ENCODE data around the gene IGSF11. TPM values are rescaled to one million over a fixed set of nuclear protein-coding genes. Genes with fewer than 3 reads are reported as not detected.

The IGSF11 gene
- total and polyA plus RNA-seq, 2 of the 4 experiments (the other 2 are of a cell fraction), result 0.18 TPM; not detected in 1

- H3K79me1 ChIP-seq (ENCODE audit: low read depth in 1 of 2, low read length in 2 of 2), result no peaks in the 10 kb centered on the region
- no peak for TF ChIP-seq BHLHE40 (IDR thresholded peaks at IDR 0.05; ENCODE audit: low read depth, low read length)
- TF ChIP-seq RFX5 (IDR thresholded peaks at IDR 0.05; ENCODE audit: low read depth, low read length), result no peak
- TF ChIP-seq USF2 (IDR thresholded peaks at IDR 0.05; ENCODE audit: low read depth, low read length), result no peak
- TF ChIP-seq MAFK (IDR thresholded peaks at IDR 0.05; ENCODE audit: low read depth, low read length), result no peak
- no peak for TF ChIP-seq MXI1 (IDR thresholded peaks at IDR 0.05; ENCODE audit: borderline replicate concordance, low read depth, low read length)
- no peak overlapping the region for H3K27ac ChIP-seq (ENCODE audit: insufficient read depth, low read length)
- no peak overlapping the region for H2BK5ac ChIP-seq (ENCODE audit: low read depth, low read length, poor library complexity, severe bottlenecking)
- no CpG with 5 or more reads among the region's 2 CpGs for WGBS, 2 experiments (ENCODE audit: extremely low coverage in 2 of 2, insufficient read length in 1 of 2)
- no peak overlapping the region for H2BK15ac ChIP-seq (ENCODE audit: low read depth, low read length)
- H3K9me3 ChIP-seq (ENCODE audit: control insufficient read depth, insufficient read depth, low read length), result no peaks in the 10 kb centered on the region
- H4K8ac ChIP-seq (ENCODE audit: low read depth in 2 of 2, low read length in 2 of 2), result no peak overlapping the region
- H2AK5ac ChIP-seq (ENCODE audit: low read depth, low read length), result no peak overlapping the region
- H4K91ac ChIP-seq (ENCODE audit: insufficient read depth, low read depth, low read length), result no peak overlapping the region
- no peak overlapping the region for H2AFZ ChIP-seq (replicated peaks; ENCODE audit: low read length, poor library complexity)
- H4K20me1 ChIP-seq (ENCODE audit: insufficient read depth, low read length), result no peaks in the 10 kb centered on the region
- no peak overlapping the region for H2BK120ac ChIP-seq (ENCODE audit: low read depth, low read length)
- ATAC-seq (ENCODE audit: low read depth) (no peak), DNase-seq (no peak)
- in situ Hi-C loops (cut with MboI; ENCODE audit: low sequenced_read_pairs), result no loop called here
- no peak overlapping the region for H3K18ac ChIP-seq (ENCODE audit: low read depth, low read length)
- dilution Hi-C loops (cut with HindIII; ENCODE audit: low sequenced_read_pairs, unreplicated experiment), result no loop called here
- no peak overlapping the region for H3K56ac ChIP-seq (ENCODE audit: extremely low read depth, insufficient read depth, low read length)
- H3K4ac ChIP-seq (ENCODE audit: low read depth, low read length), result no peak overlapping the region
- H3K4me2 ChIP-seq (ENCODE audit: low read depth, low read length), result no peak overlapping the region
- no peak overlapping the region for H3K9ac ChIP-seq (ENCODE audit: low read depth, low read length)
- no peaks in the 10 kb centered on the region for H3K9me1 ChIP-seq (ENCODE audit: insufficient read depth, low read length)
- H3K36me3 ChIP-seq (ENCODE audit: control insufficient read depth, insufficient read depth, low read length), result no peaks in the 10 kb centered on the region
- H4K5ac ChIP-seq (ENCODE audit: low read depth, low read length), result no peak overlapping the region
- no peaks in the 10 kb centered on the region for H3K4me1 ChIP-seq (ENCODE audit: control insufficient read depth, insufficient read depth, low read length)
- ChIA-PET CTCF (no interaction called here), POLR2A (ENCODE audit: unreplicated experiment) (no interaction called here)
- no peak overlapping the region for H3K14ac ChIP-seq (replicated peaks; ENCODE audit: low read depth, low read length)
- H3K23ac ChIP-seq (ENCODE audit: low read depth, low read length), result no peak overlapping the region
- H3K27me3 ChIP-seq (ENCODE audit: control insufficient read depth, insufficient read depth, low read length), result no peaks in the 10 kb centered on the region
- H3K4me3 ChIP-seq (ENCODE audit: insufficient read depth, low read depth, low read length), result no peak overlapping the region
- H2AK9ac ChIP-seq (replicated peaks; ENCODE audit: low read depth, low read length, poor library complexity), result no peak overlapping the region
- no peak overlapping the region for H2BK20ac ChIP-seq (ENCODE audit: low read depth, low read length)
- intact Hi-C loops (cut with micrococcal nuclease), result no loop called here
- no TSS peak for BruUV-seq (replicated peaks)
Observed at GRCh38 chr3:118966700-118967099, 67.9 kb downstream of the IGSF11 start.
